Lower leg skin (tissue), 3 donors: Measurements from ENCODE around the gene SHISA4.

Experiments
- POLR2A ChIP-seq, 2 donors: fragments of 450-650 bp; IDR thresholded peaks; one replicate each; pipeline ENCODE4 v1.6.1; 2016 to 2017; ENCODE audit warnings: antibody characterized with exemption in 2 of 2, mild to moderate bottlenecking in 1 of 2, moderate library complexity in 1 of 2
- TF ChIP-seq, protein P1 (sequence below), 3 donors: fragments of 450-650 bp; IDR thresholded peaks; one replicate each; pipeline ENCODE4 v1.5.1; 2016; ENCODE audit warnings: antibody characterized with exemption in 3 of 3, mild to moderate bottlenecking in 3 of 3, moderate library complexity in 2 of 3

DNA sequence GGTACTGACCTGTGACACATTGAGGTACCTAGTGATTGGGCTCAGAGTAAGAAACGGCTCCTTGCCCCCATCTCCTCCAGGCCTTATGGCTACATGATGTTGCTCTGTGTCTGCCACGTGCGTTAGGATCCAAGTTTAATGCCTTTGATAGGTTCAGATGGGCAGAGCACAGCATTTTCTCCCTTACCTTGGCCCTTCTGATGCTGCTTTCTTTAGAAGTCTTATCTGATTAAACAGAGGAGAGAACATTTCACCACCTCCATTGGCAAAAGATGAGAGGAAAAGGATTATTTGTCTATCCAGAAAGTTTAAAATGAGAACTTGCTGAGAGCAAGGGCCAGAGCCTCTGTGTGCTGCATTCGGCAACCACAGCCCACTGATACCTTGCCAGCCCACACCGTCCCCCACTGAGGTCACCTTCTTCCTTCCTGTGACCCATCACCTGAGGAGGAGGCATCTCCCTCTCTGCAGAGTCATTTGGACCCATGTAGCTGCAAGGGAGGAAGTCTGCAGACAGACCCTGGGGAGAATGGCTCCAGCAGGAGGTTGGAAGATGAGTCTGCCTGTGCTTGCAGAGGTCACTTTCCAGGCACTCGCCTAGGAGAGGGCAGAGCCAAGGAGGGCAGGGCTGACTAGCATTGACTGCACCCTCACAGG lies 16.7 kb downstream of the SHISA4 start:
- TF ChIP-seq POLR2A (IDR thresholded peaks at IDR 0.05), result no peak
- TF ChIP-seq, protein P1, sequence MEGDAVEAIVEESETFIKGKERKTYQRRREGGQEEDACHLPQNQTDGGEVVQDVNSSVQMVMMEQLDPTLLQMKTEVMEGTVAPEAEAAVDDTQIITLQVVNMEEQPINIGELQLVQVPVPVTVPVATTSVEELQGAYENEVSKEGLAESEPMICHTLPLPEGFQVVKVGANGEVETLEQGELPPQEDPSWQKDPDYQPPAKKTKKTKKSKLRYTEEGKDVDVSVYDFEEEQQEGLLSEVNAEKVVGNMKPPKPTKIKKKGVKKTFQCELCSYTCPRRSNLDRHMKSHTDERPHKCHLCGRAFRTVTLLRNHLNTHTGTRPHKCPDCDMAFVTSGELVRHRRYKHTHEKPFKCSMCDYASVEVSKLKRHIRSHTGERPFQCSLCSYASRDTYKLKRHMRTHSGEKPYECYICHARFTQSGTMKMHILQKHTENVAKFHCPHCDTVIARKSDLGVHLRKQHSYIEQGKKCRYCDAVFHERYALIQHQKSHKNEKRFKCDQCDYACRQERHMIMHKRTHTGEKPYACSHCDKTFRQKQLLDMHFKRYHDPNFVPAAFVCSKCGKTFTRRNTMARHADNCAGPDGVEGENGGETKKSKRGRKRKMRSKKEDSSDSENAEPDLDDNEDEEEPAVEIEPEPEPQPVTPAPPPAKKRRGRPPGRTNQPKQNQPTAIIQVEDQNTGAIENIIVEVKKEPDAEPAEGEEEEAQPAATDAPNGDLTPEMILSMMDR (IDR thresholded peaks at IDR 0.05), result no peak
